Vagina (tissue), 2 donors: ENCODE results near the gene KIF21B. TPM values are rescaled to one million over a fixed set of nuclear protein-coding genes. Genes with fewer than 3 reads are reported as not detected.

Experiments used
- DNase-seq, 2 donors: peaks; one replicate each; pipeline ENCODE4 v3.0.0-alpha.2; 2017; ENCODE audit errors: extremely low spot score in 2 of 2
- H3K27ac ChIP-seq: fragments of 200-600 bp; sonication (generic); one replicate; pipeline ENCODE4 v1.5.1; 2019
- H3K27me3 ChIP-seq: fragments of 200-600 bp; sonication (generic); one replicate; pipeline ENCODE4 v1.5.1; 2019
- H3K36me3 ChIP-seq, 2 donors: fragments of 200-600 bp; sonication (generic); one replicate each; pipeline ENCODE4 v1.5.1; 2017 to 2019
- H3K4me1 ChIP-seq: fragments of 200-600 bp; sonication (generic); one replicate; pipeline ENCODE4 v1.5.1; 2019
- H3K4me3 ChIP-seq, 2 donors: fragments of 200-600 bp; sonication (generic); 1 replicate in 1 of 2; 2 replicates in 1 of 2; pipeline ENCODE4 v1.5.1; 2016 to 2019
- H3K9me3 ChIP-seq: fragments of 200-600 bp; sonication (generic); one replicate; pipeline ENCODE4 v1.5.1; 2019
- POLR2A ChIP-seq, 2 donors: fragments of 450-650 bp; IDR thresholded peaks; one replicate each; pipeline ENCODE4 v1.6.1; 2017; ENCODE audit warnings: antibody characterized with exemption in 2 of 2, mild to moderate bottlenecking in 2 of 2, moderate library complexity in 2 of 2
- POLR2AphosphoS5 ChIP-seq, 2 donors: sonication (generic); formaldehyde crosslinking; IDR thresholded peaks; one replicate each; pipeline ENCODE4 v1.9.0; 2017; ENCODE audit warnings: antibody characterized with exemption in 2 of 2, mild to moderate bottlenecking in 2 of 2, low read depth in 1 of 2; ENCODE audit not compliant: insufficient read depth in 1 of 2
- intact Hi-C: fragments of 100-400 bp; cut with DNase I; formaldehyde crosslinking; loops from one replicate; pipeline ENCODE4 v1.15.1; 2023
- total RNA-seq: library from RNA; depleted of rRNA; stranded (reverse); fragments of >200 nt; gene quantifications from one replicate; pipeline ENCODE4 v1.2.3, GENCODE V29; 2016
- TF ChIP-seq, protein P1 (sequence below), 3 experiments: fragments of 450-650 bp in 2 of 3; fragments of 200-600 bp in 1 of 3; sonication (generic) in 1 of 3; IDR thresholded peaks; one replicate each; pipeline ENCODE4 v1.5.1; 2017 to 2019; ENCODE audit warnings: antibody characterized with exemption in 3 of 3, mild to moderate bottlenecking in 2 of 3, moderate library complexity in 2 of 3

KIF21B gene
- total RNA-seq, 1 donor from 2014 or later: 4.7 TPM

DNA sequence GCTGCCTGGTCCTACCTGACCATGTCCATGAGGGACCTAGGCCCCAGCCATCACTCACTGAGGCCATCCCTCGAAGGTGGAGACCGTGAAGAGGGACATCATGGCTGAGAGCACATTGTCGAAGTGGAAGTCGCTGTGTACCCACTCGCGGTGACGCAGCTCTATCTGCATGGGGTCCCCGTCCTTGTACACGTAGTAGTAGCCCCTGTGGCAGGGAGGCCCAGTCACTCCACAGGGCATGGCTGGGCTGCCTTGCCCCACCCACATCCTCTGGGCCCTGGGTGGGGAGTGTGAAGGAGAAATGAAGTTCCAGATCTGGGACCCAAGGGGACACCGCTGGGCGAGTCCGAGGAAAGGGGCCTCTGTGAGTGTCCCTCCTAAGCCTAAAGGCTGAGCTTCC lies 38.4 kb upstream of the KIF21B start:
- TF ChIP-seq, protein P1, sequence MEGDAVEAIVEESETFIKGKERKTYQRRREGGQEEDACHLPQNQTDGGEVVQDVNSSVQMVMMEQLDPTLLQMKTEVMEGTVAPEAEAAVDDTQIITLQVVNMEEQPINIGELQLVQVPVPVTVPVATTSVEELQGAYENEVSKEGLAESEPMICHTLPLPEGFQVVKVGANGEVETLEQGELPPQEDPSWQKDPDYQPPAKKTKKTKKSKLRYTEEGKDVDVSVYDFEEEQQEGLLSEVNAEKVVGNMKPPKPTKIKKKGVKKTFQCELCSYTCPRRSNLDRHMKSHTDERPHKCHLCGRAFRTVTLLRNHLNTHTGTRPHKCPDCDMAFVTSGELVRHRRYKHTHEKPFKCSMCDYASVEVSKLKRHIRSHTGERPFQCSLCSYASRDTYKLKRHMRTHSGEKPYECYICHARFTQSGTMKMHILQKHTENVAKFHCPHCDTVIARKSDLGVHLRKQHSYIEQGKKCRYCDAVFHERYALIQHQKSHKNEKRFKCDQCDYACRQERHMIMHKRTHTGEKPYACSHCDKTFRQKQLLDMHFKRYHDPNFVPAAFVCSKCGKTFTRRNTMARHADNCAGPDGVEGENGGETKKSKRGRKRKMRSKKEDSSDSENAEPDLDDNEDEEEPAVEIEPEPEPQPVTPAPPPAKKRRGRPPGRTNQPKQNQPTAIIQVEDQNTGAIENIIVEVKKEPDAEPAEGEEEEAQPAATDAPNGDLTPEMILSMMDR (IDR thresholded peaks at IDR 0.05): no peak
- TF ChIP-seq POLR2A (IDR thresholded peaks at IDR 0.05) (no peak), POLR2AphosphoS5 (IDR thresholded peaks at IDR 0.05; ENCODE audit: insufficient read depth in 1 of 2, low read depth in 1 of 2) (no peak)
- no peaks in the 10 kb centered on the region for H3K36me3 ChIP-seq
- H3K27ac ChIP-seq: no peak overlapping the region
- intact Hi-C loops: no loop called here
- no peaks in the 10 kb centered on the region for H3K27me3 ChIP-seq
- no peak for DNase-seq
- H3K4me3 ChIP-seq: no peak overlapping the region
- no peaks in the 10 kb centered on the region for H3K4me1 ChIP-seq
- H3K9me3 ChIP-seq: no peaks in the 10 kb centered on the region

DNA sequence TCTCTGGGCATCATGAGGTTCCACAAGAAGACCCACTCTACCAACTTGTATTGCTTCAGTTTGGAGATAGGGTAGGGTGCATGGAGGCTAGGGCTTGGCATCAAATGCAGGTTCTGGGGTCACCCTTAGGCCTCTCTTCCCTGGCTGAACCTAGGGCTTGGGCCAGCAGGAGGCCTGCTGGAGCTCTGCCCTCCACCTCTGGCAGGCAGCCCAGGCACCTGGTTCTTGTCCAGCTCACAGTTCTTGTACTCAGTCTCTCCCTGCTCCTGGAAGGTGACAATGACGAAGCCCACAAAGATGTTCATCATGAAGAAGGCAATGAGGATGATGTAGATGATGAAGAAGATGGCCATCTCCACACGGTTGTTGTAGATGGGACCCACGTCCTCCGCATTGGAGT lies 37.5 kb upstream of the KIF21B start:
- DNase-seq: no peak
- Histone ChIP-seq H3K27me3 (no peaks in the 10 kb centered on the region), H3K27ac (no peak overlapping the region), H3K9me3 (no peaks in the 10 kb centered on the region), H3K36me3 (no peaks in the 10 kb centered on the region), H3K4me1 (no peaks in the 10 kb centered on the region), H3K4me3 (no peak overlapping the region)
- TF ChIP-seq, protein P1 (IDR thresholded peaks at IDR 0.05): no peak
- no peak for TF ChIP-seq POLR2A (IDR thresholded peaks at IDR 0.05)
- TF ChIP-seq POLR2AphosphoS5 (IDR thresholded peaks at IDR 0.05; ENCODE audit: insufficient read depth in 1 of 2, low read depth in 1 of 2): no peak
- intact Hi-C loops: no loop called here

DNA sequence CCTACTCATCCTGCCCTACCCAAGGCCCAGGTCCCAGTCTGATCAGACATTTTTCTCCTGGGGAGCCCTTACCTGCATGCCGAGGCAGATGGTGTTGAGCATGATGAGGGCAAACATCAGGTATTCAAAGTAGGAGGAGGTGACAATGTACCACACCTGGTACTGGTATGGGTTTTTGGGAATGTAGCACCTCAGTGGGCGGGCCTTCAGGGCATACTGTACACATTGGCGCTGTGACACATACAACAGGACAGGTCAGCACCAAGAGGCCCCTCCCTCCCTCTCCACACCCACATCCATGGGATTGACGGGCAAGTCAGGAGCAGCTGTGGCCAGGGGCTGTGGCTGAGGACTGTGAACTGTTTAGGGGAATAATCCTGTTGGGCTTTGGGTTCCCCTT lies 37.1 kb upstream of the KIF21B start:
- DNase-seq: no peak
- no peak for TF ChIP-seq POLR2AphosphoS5 (IDR thresholded peaks at IDR 0.05; ENCODE audit: insufficient read depth in 1 of 2, low read depth in 1 of 2)
- no peak for TF ChIP-seq POLR2A (IDR thresholded peaks at IDR 0.05)
- TF ChIP-seq, protein P1 (IDR thresholded peaks at IDR 0.05): no peak
- Histone ChIP-seq H3K9me3 (no peaks in the 10 kb centered on the region), H3K27me3 (no peaks in the 10 kb centered on the region), H3K27ac (no peak overlapping the region), H3K4me3 (no peak overlapping the region), H3K4me1 (no peaks in the 10 kb centered on the region), H3K36me3 (no peaks in the 10 kb centered on the region)
- intact Hi-C loops: no loop called here

DNA sequence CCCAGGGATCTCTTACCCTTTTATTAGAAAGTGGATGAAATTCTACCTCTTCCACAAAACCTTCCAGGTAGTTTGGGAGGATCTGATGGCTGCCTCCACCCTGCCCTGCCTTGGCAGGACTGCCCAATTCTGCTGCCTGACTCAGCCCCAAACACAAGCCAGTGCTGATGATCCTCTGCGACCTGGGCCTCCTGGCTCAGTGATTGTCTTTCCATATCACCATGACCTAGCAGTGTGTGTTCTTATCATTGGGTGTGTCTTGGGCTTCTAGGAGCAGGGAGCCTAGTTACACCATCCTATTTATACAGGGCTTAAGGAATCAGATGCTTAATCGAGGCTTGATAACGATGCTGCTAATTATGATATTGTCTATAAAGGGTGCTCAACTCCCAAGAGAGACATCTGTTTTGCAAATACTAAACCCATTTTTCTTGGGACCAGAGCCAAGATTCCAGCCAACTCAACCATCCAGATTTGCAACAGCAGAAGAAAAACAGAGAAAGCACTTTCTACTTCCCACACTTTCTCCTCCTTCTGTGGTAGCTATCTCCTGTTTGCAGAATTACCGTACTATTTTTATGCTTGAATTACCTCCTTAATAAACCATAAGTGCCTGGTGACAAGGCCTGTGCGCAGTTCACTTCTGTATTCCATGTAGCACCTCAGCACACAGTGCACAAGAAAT lies 36.5 kb upstream of the KIF21B start:
- no peak overlapping the region for H3K4me3 ChIP-seq
- no peaks in the 10 kb centered on the region for H3K4me1 ChIP-seq
- no peaks in the 10 kb centered on the region for H3K36me3 ChIP-seq
- H3K27me3 ChIP-seq: no peaks in the 10 kb centered on the region
- H3K27ac ChIP-seq: no peak overlapping the region
- no peak for DNase-seq
- intact Hi-C loops: no loop called here
- TF ChIP-seq POLR2A (IDR thresholded peaks at IDR 0.05) (no peak), POLR2AphosphoS5 (IDR thresholded peaks at IDR 0.05; ENCODE audit: insufficient read depth in 1 of 2, low read depth in 1 of 2) (no peak)
- TF ChIP-seq, protein P1 (IDR thresholded peaks at IDR 0.05): no peak
- H3K9me3 ChIP-seq: no peaks in the 10 kb centered on the region

DNA sequence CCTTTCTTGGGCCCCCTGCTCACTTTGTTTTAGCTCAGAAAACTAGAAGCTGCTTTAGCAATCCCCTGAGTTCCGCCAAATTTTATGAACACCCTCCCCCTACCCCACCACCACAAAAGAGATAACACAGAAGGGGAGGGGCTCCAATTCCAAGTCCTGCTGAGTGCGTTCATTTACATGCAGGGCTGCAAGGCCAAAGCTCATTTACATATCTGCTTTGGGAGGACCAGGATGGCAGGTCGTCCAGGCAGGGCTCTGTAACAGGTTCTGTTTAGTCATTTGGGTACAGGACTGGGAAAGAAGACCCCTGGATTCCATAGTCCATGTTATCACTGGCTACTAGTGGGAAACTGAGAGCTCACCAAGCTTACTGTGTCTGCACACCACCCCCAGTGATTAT lies 35.9 kb upstream of the KIF21B start:
- Histone ChIP-seq H3K4me1 (no peaks in the 10 kb centered on the region), H3K4me3 (no peak overlapping the region), H3K27ac (no peak overlapping the region), H3K27me3 (no peaks in the 10 kb centered on the region), H3K36me3 (no peaks in the 10 kb centered on the region), H3K9me3 (no peaks in the 10 kb centered on the region)
- TF ChIP-seq, protein P1 (IDR thresholded peaks at IDR 0.05): no peak
- no peak for TF ChIP-seq POLR2AphosphoS5 (IDR thresholded peaks at IDR 0.05; ENCODE audit: insufficient read depth in 1 of 2, low read depth in 1 of 2)
- no peak for TF ChIP-seq POLR2A (IDR thresholded peaks at IDR 0.05)
- no peak for DNase-seq
- intact Hi-C loops: no loop called here
